OCI-LY3 (cell line): ENCODE results near the gene KIF25.
"Not testable (repeated sequence)": the region's sequence is repeated elsewhere in the genome, so short reads cannot be mapped to it uniquely, and the experiment has no call there.

Experiments used
- CTCF ChIP-seq: fragments of 200-600, 300-600 bp; sonication (generic); IDR thresholded peaks from 2 replicates; pipeline ENCODE4 v1.5.1; 2014; ENCODE audit warnings: antibody characterized with exemption, low read length, low read depth
- EZH2phosphoT487 ChIP-seq: fragments of 200-600 bp; shearing (Covaris generic); IDR thresholded peaks from 2 replicates; pipeline ENCODE4 v1.6.1; 2018; ENCODE audit warnings: antibody characterized with exemption, mixed run types, low read depth

- not testable (repeated sequence) for TF ChIP-seq CTCF, EZH2phosphoT487
These were observed 21.3 kb upstream of the KIF25 start for GRCh38 chr6:167976116-167976657.
